GM12878 (cell line): ENCODE results near the gene SKOR2. TPM values are rescaled to one million over a fixed set of nuclear protein-coding genes. Genes with fewer than 3 reads are reported as not detected.

Source experiments
- ATF2 ChIP-seq: IDR thresholded peaks from 2 replicates; pipeline ENCODE4 v1.6.1; 2012; ENCODE audit warnings: low read length, inconsistent platforms
- BCLAF1 ChIP-seq: fragments of 450-650 bp; IDR thresholded peaks from 2 replicates; pipeline ENCODE4 v1.6.1; 2017; ENCODE audit warnings: antibody characterized with exemption, mild to moderate bottlenecking, moderate library complexity
- BMI1 ChIP-seq: fragments of 450-650 bp; IDR thresholded peaks from 2 replicates; pipeline ENCODE4 v1.6.1; 2016; ENCODE audit warnings: mild to moderate bottlenecking, moderate library complexity, borderline replicate concordance
- CBX5 ChIP-seq: sonication (generic); IDR thresholded peaks from 2 replicates; pipeline ENCODE4 v1.6.1; 2016; ENCODE audit warnings: low read depth, moderate library complexity, mild to moderate bottlenecking, inconsistent platforms
- CHD1 ChIP-seq: IDR thresholded peaks from 2 replicates; pipeline ENCODE4 v1.6.1; 2012; ENCODE audit warnings: low read depth, low read length, improper control_type of control experiment
- CREM ChIP-seq: IDR thresholded peaks from 2 replicates; pipeline ENCODE4 v1.6.1; 2014; ENCODE audit warnings: antibody characterized with exemption, low read depth
- E2F4 ChIP-seq: IDR thresholded peaks from 2 replicates; pipeline ENCODE4 v1.6.1; 2012; ENCODE audit warnings: low read depth, low read length, improper control_type of control experiment
- ELK1 ChIP-seq: IDR thresholded peaks from 2 replicates; pipeline ENCODE4 v1.6.1; 2012; ENCODE audit warnings: low read depth, low read length, improper control_type of control experiment
- EP300 ChIP-seq, 2 experiments: fragments of 150-350 bp in 1 of 2; IDR thresholded peaks; 2 replicates each; pipeline ENCODE4 v1.6.1; 2011 to 2012; ENCODE audit warnings: low read depth in 2 of 2, low read length in 2 of 2, borderline replicate concordance in 1 of 2, improper control_type of control experiment in 1 of 2, inconsistent platforms in 1 of 2; ENCODE audit not compliant: control insufficient read depth in 1 of 2
- ETV6 ChIP-seq, 2 experiments: fragments of 450-650 bp in 1 of 2; IDR thresholded peaks in 1 of 2; conservative IDR thresholded peaks in 1 of 2; 2 replicates each; pipeline ENCODE4 v1.6.1; 2014; ENCODE audit warnings: antibody characterized with exemption in 1 of 2, borderline replicate concordance in 1 of 2, low read depth in 1 of 2, mild to moderate bottlenecking in 1 of 2, moderate library complexity in 1 of 2
- HCFC1 ChIP-seq: fragments of 150-350 bp; IDR thresholded peaks from 2 replicates; pipeline ENCODE4 v1.6.1; 2014; ENCODE audit warnings: low read length
- NBN ChIP-seq: fragments of 450-650 bp; IDR thresholded peaks from 2 replicates; pipeline ENCODE4 v1.6.1; 2016
- NFIC ChIP-seq: IDR thresholded peaks from 2 replicates; pipeline ENCODE4 v1.6.1; 2012; ENCODE audit warnings: low read depth, mild to moderate bottlenecking, inconsistent platforms, low read length, moderate library complexity
- NR2C1 ChIP-seq: fragments of 450-650 bp; IDR thresholded peaks from 2 replicates; pipeline ENCODE4 v1.6.1; 2017; ENCODE audit warnings: antibody characterized with exemption, mild to moderate bottlenecking, moderate library complexity
- PAX5 ChIP-seq: IDR thresholded peaks from 2 replicates; pipeline ENCODE4 v1.6.1; 2011; ENCODE audit warnings: low read depth, low read length, borderline replicate concordance
- RELB ChIP-seq: fragments of 450-650 bp; IDR thresholded peaks from 2 replicates; pipeline ENCODE4 v1.6.1; 2017; ENCODE audit warnings: low read depth, mild to moderate bottlenecking, moderate library complexity
- SKIL ChIP-seq: fragments of 450-650 bp; IDR thresholded peaks from 2 replicates; pipeline ENCODE4 v1.6.1; 2017; ENCODE audit warnings: mild to moderate bottlenecking, low read depth, inconsistent platforms; ENCODE audit not compliant: poor library complexity, severe bottlenecking
- TAF1 ChIP-seq: IDR thresholded peaks from 2 replicates; pipeline ENCODE4 v1.6.1; 2011; ENCODE audit warnings: mild to moderate bottlenecking, low read depth, low read length, borderline replicate concordance
- ZNF207 ChIP-seq: fragments of 450-650 bp; IDR thresholded peaks from 2 replicates; pipeline ENCODE4 v1.6.1; 2014; ENCODE audit warnings: antibody characterized with exemption, mild to moderate bottlenecking, borderline replicate concordance
- ZNF217 ChIP-seq: fragments of 450-650 bp; IDR thresholded peaks from 2 replicates; pipeline ENCODE4 v1.6.1; 2017; ENCODE audit warnings: antibody characterized with exemption, mild to moderate bottlenecking
- ZNF24 ChIP-seq: fragments of 450-650 bp; IDR thresholded peaks from 2 replicates; pipeline ENCODE4 v1.6.1; 2017; ENCODE audit warnings: antibody characterized with exemption, mild to moderate bottlenecking
- polyA plus RNA-seq, 11 experiments: library from polyadenylated mRNA; depleted of rRNA in 4 of 11; unstranded in 6 of 11; stranded (reverse) in 5 of 11; fragments of >200 nt; fragmentation: Nextera tagmentation in 4 of 11; fragmentation: Illumina TruSeq in 1 of 11; extraction: Ambion mirVana in 4 of 11; extraction: Trizol in 1 of 11; gene quantifications; 1 replicate in 1 of 11; 2 replicates in 10 of 11; pipeline versions ENCODE4 v1.2.1 to v1.2.3, GENCODE V29; 2011 to 2016; ENCODE audit warnings: inconsistent platforms in 2 of 11, missing spikeins in 2 of 11, low read depth in 1 of 11
- total RNA-seq, 4 experiments: library from RNA; depleted of rRNA in 3 of 4; stranded (reverse); fragments of >200 nt in 3 of 4; fragmentation: Illumina TruSeq in 1 of 4; extraction: Trizol in 1 of 4; gene quantifications; 2 replicates each; pipeline versions ENCODE4 v1.2.1 to v1.2.3, GENCODE V29; 2013 to 2021

The SKOR2 gene
- total and polyA plus RNA-seq, 10 of the 15 experiments (the other 5 are each of a cell fraction or from before 2014, with no cell fraction given): not detected

GRCh38 chr18:47163241-47163640, 88.2 kb downstream of the SKOR2 start (continued):
- TF ChIP-seq CREM (no peak), ELK1 (no peak), ETV6 (conservative IDR thresholded peaks at IDR 0.05 in 1 of 2, IDR thresholded peaks at IDR 0.05 in 1 of 2; ENCODE audit: borderline replicate concordance in 1 of 2, low read depth in 1 of 2) (no peak), CBX5 (no peak), ATF2 (no peak), RELB (peak; percentile 54; the same call in 1 of the 2 replicates), HCFC1 (no peak), SKIL (no peak), NR2C1 (no peak), CHD1 (no peak), NFIC (peak; percentile 57; the same call in 1 of the 2 replicates), ZNF207 (no peak), BCLAF1 (no peak), ZNF217 (no peak), TAF1 (no peak), BMI1 (no peak), ZNF24 (no peak), E2F4 (no peak), EP300 (IDR thresholded peaks at IDR 0.05; ENCODE audit: borderline replicate concordance in 1 of 2, control insufficient read depth in 1 of 2, low read depth in 2 of 2, low read length in 2 of 2) (no peak), PAX5 (0 out of 2 replicates have a peak, but pooled peaks have one; percentile 6), NBN (no peak)
